Skeletal muscle satellite cell (primary cell): ENCODE measurements around the gene RUFY3.
A peak's percentile ranks its signal among the peaks of the same experiment; 100 is the strongest.

ENCODE experiments used
- H3K27me3 ChIP-seq: 2 replicates; pipeline ENCODE4 v1.7.0; 2013; ENCODE audit warnings: low read length; ENCODE audit not compliant: control insufficient read depth, insufficient read depth
- H3K36me3 ChIP-seq: 2 replicates; pipeline ENCODE4 v1.7.0; 2013; ENCODE audit warnings: mild to moderate bottlenecking, control low read depth, low read length; ENCODE audit not compliant: insufficient read depth
- H3K4me1 ChIP-seq: 2 replicates; pipeline ENCODE4 v1.7.0; 2013; ENCODE audit warnings: low read length; ENCODE audit not compliant: control insufficient read depth, insufficient read depth
- H3K4me2 ChIP-seq: 2 replicates; pipeline ENCODE4 v1.7.0; 2013; ENCODE audit warnings: mild to moderate bottlenecking, low read length
- H3K4me3 ChIP-seq: 2 replicates; pipeline ENCODE4 v1.7.0; 2013; ENCODE audit warnings: low read length
- H3K9ac ChIP-seq: 2 replicates; pipeline ENCODE4 v1.7.0; 2013; ENCODE audit warnings: mild to moderate bottlenecking, low read depth, low read length, moderate library complexity
- H3K9me3 ChIP-seq: replicated peaks from 2 replicates; pipeline ENCODE4 v1.7.0; 2013; ENCODE audit warnings: mild to moderate bottlenecking, control low read depth, low read length

RUFY3 gene

DNA sequence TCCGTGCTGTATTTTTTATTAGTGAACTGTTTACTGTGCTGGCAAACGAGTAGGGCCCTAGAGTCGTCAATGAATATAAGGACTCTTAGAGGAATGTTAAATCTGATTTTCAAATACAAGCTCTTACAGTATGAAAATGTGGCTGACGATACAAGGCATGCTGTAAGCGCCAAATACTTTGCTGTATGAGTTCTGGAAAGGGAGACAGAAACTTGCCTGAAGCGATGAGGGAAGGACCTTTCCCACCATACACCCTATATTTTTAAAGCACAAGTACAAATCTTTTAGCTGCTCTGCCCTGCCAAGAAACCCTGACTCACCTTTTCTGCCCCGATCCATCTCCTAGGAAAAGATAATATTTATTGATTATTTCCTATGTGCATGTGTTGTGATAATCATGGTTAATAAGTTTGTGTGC is 15.7 kb upstream of the RUFY3 start:
- peaks cover 25% of the 10 kb centered on the region for H3K4me1 ChIP-seq
- H3K4me3 ChIP-seq: peak overlapping the region; percentile 75
- H3K4me2 ChIP-seq: peak overlapping the region; percentile 84
- no peaks in the 10 kb centered on the region for H3K27me3 ChIP-seq
- peak overlapping the region; percentile 93 for H3K9ac ChIP-seq
- no peaks in the 10 kb centered on the region for H3K36me3 ChIP-seq
- H3K9me3 ChIP-seq: no peaks in the 10 kb centered on the region

DNA sequence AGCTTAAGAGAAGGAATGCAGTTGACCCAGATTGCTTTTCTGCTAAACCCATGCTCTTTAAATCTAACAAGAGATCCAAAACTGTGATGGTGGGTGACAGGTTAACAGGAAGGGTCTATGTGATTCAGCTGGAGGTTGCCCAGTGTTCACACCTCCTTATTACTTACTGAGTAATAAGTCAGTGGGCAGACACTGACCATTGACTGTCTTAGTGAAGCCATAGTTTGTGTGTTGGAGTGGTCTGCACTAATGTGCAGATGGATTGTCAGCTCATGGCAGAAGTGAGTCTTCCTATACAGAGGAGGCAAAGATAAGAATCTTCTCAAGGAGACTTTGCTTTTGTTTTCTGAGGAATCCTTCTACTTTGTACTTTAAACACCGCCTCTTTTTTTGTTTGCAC is 15.2 kb upstream of the RUFY3 start:
- H3K4me3 ChIP-seq: peak overlapping the region; percentile 75
- peak overlapping the region; percentile 84 for H3K4me2 ChIP-seq
- H3K4me1 ChIP-seq: peaks cover 25% of the 10 kb centered on the region
- no peaks in the 10 kb centered on the region for H3K9me3 ChIP-seq
- H3K9ac ChIP-seq: peak overlapping the region; percentile 93
- no peaks in the 10 kb centered on the region for H3K27me3 ChIP-seq
- no peaks in the 10 kb centered on the region for H3K36me3 ChIP-seq

DNA sequence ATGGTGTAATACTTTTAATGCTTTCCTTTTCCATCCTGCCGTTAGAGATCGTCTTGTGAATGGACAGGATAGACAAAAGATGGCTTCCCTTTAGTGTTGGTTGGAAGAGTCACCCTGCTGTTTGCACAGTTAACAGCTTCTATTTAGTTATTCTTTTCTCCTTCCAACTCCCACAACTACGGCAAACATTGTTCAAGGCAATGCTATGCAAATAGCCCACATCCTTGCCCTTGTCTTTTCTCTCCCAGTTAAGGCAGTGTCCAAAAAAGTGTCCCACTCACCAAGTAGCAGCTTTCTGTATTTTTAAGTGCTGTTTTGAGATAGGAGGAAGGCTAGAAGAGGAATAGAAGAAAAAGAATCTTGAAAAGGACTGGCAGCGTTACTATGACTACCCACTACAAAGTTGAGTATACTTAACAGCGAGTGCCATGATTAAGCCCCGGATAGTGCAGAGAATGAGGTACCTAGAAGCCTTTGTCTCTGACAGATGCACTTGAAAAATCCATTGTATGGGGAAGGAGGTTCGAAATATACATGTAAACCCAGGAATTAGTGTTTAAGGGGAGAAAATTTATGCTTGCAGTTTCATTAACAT is 12.1 kb upstream of the RUFY3 start:
- no peak overlapping the region for H3K4me2 ChIP-seq
- H3K27me3 ChIP-seq: no peaks in the 10 kb centered on the region
- no peak overlapping the region for H3K9ac ChIP-seq
- peaks cover 14% of the 10 kb centered on the region for H3K4me1 ChIP-seq
- no peak overlapping the region for H3K4me3 ChIP-seq
- H3K9me3 ChIP-seq: no peaks in the 10 kb centered on the region
- no peaks in the 10 kb centered on the region for H3K36me3 ChIP-seq

DNA sequence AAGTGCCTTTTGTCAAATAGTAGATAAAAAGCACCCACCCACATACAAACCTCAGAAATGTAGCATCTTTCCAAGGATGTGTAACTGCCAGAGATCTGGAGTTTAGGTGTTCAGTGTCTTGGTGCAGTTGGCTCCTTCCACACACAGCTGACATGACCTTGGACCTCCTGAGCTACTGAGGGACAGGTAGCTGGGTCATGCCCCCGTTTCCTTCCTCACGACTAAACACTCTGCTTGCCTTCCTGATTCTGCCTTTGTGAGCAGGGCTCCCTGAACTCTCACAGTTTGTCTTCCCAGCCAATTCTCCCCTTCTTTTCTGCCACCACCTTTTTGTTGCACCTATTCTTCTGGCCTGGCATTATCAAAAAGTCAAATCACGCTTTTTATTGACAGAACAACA is 10.2 kb upstream of the RUFY3 start:
- Histone ChIP-seq H3K9me3 (no peaks in the 10 kb centered on the region), H3K4me3 (no peak overlapping the region), H3K27me3 (no peaks in the 10 kb centered on the region), H3K4me2 (no peak overlapping the region), H3K4me1 (peaks cover 10% of the 10 kb centered on the region), H3K36me3 (no peaks in the 10 kb centered on the region), H3K9ac (no peak overlapping the region)

DNA sequence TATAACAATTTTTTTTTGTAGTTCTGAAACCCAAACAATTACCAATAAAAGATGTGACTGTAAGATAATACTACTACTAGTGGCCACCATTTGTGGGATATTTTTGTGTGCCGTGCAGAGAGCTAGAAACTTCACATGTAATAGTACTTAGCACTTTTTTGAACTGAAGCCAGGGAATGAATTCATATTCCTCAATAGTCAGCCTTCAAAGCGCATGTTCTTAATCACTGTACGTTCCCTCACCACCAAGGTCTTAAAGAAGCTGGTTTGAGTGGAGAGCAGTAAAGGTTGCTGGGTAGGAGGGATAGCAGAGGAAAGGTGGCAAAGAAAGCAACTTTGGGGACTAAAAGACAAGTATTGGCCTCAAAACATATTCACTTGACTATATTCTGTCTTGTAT is 9.6 kb upstream of the RUFY3 start:
- no peak overlapping the region for H3K4me3 ChIP-seq
- no peak overlapping the region for H3K9ac ChIP-seq
- H3K4me1 ChIP-seq: peaks cover 4% of the 10 kb centered on the region
- H3K27me3 ChIP-seq: no peaks in the 10 kb centered on the region
- H3K4me2 ChIP-seq: no peak overlapping the region
- no peaks in the 10 kb centered on the region for H3K36me3 ChIP-seq
- H3K9me3 ChIP-seq: no peaks in the 10 kb centered on the region

DNA sequence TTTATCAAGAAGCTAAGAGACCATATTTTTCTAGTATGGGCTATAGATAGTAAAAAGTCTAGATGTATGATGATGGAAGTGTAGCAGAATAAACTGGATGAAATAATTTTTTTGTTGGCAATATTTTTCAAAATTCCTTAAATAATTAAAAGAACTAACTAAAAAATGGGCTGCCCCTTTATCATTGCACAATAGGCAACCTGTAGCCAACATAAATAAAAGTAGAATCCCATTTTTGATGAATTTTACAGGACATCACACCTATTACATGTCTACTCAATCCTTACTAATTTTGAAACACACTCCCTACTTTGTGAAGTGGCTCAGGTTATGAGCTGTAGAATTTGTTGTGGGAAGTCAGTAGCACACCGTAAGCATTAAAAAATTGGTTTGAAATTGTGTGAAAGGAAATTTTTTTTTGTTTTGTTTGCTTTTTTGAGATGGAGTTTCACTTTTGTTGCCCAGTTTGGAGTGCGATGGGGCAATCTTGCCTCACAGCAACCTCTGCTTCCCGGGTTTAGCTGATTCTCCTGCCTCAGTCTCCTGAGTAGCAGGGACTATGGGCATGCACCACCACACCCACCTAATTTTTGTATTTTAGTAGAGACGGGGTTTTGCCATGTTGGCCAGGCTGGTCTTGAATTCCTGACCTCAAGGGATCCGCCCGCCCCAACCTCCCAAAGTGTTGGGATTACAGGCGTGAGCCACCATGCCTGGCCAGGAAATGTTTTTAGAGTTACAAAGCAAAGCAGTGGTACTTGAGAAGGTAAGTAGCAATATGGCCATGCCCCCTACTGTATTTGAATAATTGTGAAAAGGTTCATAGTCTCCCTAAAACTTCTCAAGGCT is 8.9 kb upstream of the RUFY3 start:
- no peak overlapping the region for H3K4me3 ChIP-seq
- no peaks in the 10 kb centered on the region for H3K27me3 ChIP-seq
- H3K9me3 ChIP-seq: no peaks in the 10 kb centered on the region
- no peaks in the 10 kb centered on the region for H3K36me3 ChIP-seq
- no peak overlapping the region for H3K9ac ChIP-seq
- H3K4me2 ChIP-seq: no peak overlapping the region
- H3K4me1 ChIP-seq: no peaks in the 10 kb centered on the region

DNA sequence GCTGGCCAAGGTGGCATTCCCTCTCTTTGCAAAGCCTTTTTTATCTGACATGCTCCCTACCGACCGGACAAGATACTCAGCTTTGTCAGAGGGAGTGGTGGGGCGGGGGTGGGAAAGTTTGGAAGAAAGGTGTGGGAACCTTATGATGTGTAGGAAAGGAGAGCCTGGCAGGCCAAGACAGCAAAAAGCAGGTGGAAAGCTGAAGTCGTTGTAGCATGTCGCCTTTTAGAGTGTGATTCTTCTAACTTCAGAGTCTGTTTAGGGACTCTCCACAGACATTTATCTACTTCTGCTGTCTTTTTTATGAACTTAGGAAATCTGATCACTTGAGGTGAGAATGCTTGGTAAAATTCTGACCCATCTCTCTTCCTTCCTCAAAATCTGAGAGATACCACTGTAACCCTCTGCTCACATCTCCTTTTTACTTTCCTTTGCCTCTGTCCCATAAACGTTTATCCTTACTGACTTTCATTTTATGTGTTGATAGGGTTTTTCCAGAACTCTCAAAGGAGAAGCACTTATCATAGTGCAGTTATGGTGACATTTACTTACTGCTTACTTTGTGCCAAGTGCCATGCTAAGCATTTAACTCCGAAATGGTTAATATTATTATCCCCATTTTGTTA is 8.2 kb upstream of the RUFY3 start:
- Histone ChIP-seq H3K27me3 (no peaks in the 10 kb centered on the region), H3K9me3 (no peaks in the 10 kb centered on the region), H3K4me2 (no peak overlapping the region), H3K4me3 (no peak overlapping the region), H3K36me3 (no peaks in the 10 kb centered on the region), H3K4me1 (no peaks in the 10 kb centered on the region), H3K9ac (no peak overlapping the region)

DNA sequence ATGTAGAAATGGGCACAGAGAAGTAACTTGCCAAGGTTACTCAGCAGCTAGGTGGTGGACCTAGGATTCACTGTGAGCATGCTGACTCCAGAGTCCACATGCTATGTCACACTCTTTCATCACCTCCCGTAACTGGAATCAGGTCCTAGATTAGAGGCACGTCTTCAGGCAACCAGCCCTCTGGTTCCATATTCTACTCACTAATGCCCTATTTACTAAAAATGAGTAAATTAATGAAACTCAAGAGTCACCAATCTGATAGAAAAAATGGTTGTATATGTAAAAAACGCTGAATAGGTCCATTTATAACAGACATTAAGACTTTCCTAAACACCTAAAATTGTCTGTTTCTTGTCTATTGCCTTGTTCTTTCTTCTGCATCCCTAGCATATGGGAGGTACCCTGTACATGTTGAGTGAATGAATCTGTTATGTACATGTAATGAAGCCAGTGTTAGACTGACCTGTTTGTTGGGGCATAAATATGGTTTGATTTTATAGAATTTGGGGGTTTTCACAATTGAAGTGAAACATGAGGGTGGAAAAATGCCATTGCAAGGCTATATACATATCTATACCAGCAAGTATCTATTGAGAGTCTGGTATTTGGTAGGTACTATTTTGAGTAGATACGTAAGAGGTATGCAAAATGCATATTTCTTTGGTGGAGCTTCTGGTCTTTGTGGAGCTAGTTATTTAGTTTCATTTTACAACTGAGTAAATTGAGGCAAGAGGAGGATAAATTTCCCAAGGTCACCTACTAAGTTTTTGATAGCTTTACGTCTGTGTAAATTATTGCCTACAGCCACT is 7.5 kb upstream of the RUFY3 start:
- H3K27me3 ChIP-seq: no peaks in the 10 kb centered on the region
- no peak overlapping the region for H3K4me2 ChIP-seq
- no peaks in the 10 kb centered on the region for H3K4me1 ChIP-seq
- H3K36me3 ChIP-seq: no peaks in the 10 kb centered on the region
- H3K4me3 ChIP-seq: no peak overlapping the region
- no peak overlapping the region for H3K9ac ChIP-seq
- H3K9me3 ChIP-seq: no peaks in the 10 kb centered on the region

DNA sequence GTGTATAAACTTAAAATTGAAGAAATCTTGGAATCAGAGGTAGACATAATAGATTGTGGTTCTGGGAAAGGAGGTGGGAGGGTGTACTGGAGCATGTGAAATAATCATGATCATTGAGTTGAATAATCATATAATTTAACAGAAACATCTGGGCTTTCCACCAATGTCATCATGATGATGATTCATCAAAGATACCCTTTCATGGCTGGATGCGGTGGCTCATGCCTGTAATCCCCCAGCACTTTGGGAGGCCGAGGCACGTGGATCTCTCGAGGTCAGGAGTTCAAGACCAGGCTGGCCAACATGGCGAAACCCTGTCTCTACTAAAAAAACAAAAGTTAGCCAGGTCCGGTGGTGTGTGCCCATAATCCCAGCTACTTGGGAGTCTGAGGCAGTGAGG is 6.7 kb upstream of the RUFY3 start:
- Histone ChIP-seq H3K4me3 (no peak overlapping the region), H3K9me3 (no peaks in the 10 kb centered on the region), H3K4me1 (no peaks in the 10 kb centered on the region), H3K4me2 (no peak overlapping the region), H3K27me3 (no peaks in the 10 kb centered on the region), H3K36me3 (no peaks in the 10 kb centered on the region), H3K9ac (no peak overlapping the region)

DNA sequence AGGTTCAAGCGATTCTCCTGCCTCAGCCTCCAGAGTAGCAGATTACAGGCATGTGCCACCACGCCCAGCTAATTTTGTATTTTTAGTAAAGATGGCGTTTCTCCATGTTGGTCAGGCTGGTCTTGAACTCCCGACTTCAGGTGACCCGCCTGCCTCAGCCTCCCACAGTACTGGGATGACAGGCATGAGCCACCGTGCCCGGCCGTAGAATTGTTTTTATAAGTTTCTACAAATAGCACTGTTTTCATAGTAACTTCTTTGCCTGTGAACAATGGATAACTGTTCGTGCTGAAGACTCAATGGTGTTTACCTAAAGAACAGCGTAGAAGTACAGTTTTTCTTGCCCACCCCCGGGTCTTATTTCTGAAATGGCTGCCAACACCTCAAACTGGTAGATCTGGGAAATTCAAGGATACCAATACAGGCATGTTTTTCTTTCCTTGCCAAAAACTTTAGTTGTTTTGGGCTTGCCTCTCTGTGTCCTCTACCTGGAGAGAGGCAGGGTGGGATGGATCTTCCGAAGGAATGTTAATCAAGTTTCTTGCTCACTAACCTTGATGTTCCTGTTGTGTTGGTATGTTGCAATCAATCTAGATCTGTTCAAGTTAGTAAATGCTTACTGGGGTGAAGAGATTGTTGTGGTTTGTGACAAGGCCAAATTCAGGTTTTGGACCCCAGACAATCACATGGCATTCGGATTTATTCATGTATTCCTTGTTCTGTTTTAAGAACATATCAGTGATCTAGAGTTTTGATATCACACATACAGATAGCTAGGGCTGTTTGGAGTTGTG is 2.8 kb upstream of the RUFY3 start:
- no peaks in the 10 kb centered on the region for H3K36me3 ChIP-seq
- H3K9ac ChIP-seq: no peak overlapping the region
- H3K4me1 ChIP-seq: peaks cover 10% of the 10 kb centered on the region
- no peak overlapping the region for H3K4me2 ChIP-seq
- H3K9me3 ChIP-seq: no peaks in the 10 kb centered on the region
- no peaks in the 10 kb centered on the region for H3K27me3 ChIP-seq
- H3K4me3 ChIP-seq: no peak overlapping the region
